Measurements from ENCODE around the gene IQGAP2. TPM values are rescaled to one million over a fixed set of nuclear protein-coding genes. Genes with fewer than 3 reads are reported as not detected.

The IQGAP2 gene
- total RNA-seq, 4 donors from 2014 or later = 46.8 to 121 (median 97.0) TPM

DNA sequence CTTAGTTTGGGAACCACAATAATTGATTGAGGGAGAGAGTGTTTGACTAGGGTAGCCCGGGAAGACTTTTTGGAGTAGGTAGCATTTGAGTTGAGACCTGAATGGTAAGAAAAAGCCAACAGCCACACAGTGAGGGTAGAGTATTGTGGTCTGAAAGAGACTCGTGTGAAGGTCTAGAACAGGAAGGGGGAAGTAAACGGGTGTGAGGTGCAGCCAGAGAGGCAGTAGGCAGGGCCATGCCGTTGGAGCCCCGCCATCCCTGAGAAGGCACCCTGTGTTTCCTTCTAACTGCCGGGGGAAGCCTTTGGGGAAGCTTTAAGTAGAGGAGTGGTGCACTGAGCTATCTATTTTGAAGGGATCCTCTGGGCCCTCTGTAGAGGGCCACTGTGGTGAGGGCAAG, 223.7 kb downstream of the IQGAP2 start:
- no peak for DNase-seq
- intact Hi-C loops (cut with DNase I; ENCODE audit: low total_unique reads) = no loop called here
- Histone ChIP-seq H3K27me3 (no peaks in the 10 kb centered on the region), H3K9me3 (no peaks in the 10 kb centered on the region), H3K4me3 (no peak overlapping the region), H3K4me1 (no peaks in the 10 kb centered on the region), H3K36me3 (no peaks in the 10 kb centered on the region), H3K27ac (no peak overlapping the region)
- no peak for TF ChIP-seq POLR2A (IDR thresholded peaks at IDR 0.05)
- TF ChIP-seq, protein P1, sequence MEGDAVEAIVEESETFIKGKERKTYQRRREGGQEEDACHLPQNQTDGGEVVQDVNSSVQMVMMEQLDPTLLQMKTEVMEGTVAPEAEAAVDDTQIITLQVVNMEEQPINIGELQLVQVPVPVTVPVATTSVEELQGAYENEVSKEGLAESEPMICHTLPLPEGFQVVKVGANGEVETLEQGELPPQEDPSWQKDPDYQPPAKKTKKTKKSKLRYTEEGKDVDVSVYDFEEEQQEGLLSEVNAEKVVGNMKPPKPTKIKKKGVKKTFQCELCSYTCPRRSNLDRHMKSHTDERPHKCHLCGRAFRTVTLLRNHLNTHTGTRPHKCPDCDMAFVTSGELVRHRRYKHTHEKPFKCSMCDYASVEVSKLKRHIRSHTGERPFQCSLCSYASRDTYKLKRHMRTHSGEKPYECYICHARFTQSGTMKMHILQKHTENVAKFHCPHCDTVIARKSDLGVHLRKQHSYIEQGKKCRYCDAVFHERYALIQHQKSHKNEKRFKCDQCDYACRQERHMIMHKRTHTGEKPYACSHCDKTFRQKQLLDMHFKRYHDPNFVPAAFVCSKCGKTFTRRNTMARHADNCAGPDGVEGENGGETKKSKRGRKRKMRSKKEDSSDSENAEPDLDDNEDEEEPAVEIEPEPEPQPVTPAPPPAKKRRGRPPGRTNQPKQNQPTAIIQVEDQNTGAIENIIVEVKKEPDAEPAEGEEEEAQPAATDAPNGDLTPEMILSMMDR (IDR thresholded peaks at IDR 0.05) = no peak
- no peak for TF ChIP-seq EP300 (IDR thresholded peaks at IDR 0.05; ENCODE audit: low read depth)
- TF ChIP-seq POLR2AphosphoS5 (IDR thresholded peaks at IDR 0.05) = no peak
- WGBS, 2 donors (ENCODE audit: low coverage in 1 of 2) = 67 to 80% methylated on average over 4 to 6 of the region's 6 CpGs
- in situ Hi-C loops (cut with MboI; ENCODE audit: low pct_ligation_motif_present in 1 of 4, low pct_unique_long_range_greater_than_20kb in 1 of 4, low sequenced_read_pairs in 3 of 4) = no loop called here

DNA sequence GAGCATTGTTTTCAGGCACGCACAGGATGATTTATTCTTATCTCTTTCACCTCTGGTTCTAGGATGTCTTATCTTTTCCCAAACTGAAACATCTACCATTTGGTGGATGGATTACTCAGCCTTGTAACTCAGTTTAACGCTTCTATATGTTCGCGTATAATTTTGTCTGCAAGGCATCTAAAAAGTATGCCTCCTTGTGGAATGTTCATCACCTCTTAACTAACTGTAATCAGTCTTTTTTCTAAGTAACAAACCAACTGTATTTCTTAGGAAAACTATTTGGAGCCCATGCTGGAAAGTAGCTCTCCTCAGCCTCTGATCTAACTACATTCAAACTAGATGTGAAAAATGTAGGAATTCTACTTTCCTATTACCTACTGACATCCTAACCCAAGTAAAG, 231.6 kb downstream of the IQGAP2 start:
- Histone ChIP-seq H3K4me1 (peaks cover 0 to 7% (median 0%) of the 10 kb centered on the region in 4 donors), H3K27ac (no peak overlapping the region), H3K4me3 (no peak overlapping the region), H3K36me3 (peaks cover 0 to 6% (median 0%) of the 10 kb centered on the region in 4 donors), H3K27me3 (no peaks in the 10 kb centered on the region), H3K9me3 (no peaks in the 10 kb centered on the region)
- in situ Hi-C loops (cut with MboI; ENCODE audit: low pct_ligation_motif_present in 1 of 4, low pct_unique_long_range_greater_than_20kb in 1 of 4, low sequenced_read_pairs in 3 of 4) = no loop called here
- TF ChIP-seq POLR2AphosphoS5 (IDR thresholded peaks at IDR 0.05) (no peak), EP300 (IDR thresholded peaks at IDR 0.05; ENCODE audit: low read depth) (no peak), POLR2A (IDR thresholded peaks at IDR 0.05) (no peak)
- TF ChIP-seq, protein P1 (IDR thresholded peaks at IDR 0.05) = no peak
- intact Hi-C loops (cut with DNase I; ENCODE audit: low total_unique reads) = no loop called here
- WGBS, 2 donors (ENCODE audit: low coverage in 1 of 2) = 94 to 100% methylated on average over 4 of the region's 4 CpGs
- no peak for DNase-seq

DNA sequence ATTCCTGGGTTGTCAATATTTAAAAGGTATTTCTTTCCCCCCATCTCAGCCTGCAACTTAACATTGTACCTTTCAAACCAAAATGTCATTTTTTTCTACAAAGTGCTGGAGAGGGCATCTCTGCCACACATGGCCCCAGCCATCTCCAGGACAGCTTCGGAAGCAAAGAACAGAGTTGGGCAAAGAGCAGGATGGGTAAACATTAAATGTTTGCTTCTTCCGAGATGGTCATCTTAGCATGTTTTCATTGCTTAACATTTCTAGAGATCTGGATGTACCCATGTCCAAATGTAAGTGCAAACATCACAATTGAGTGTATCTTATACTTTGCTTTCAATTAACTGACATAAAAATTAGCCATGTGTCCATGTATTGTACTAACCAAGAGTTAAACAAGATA, 234.4 kb downstream of the IQGAP2 start:
- intact Hi-C loops (cut with DNase I; ENCODE audit: low total_unique reads) = no loop called here
- H3K4me1 ChIP-seq = peaks cover 0 to 7% (median 0%) of the 10 kb centered on the region in 4 donors
- TF ChIP-seq, protein P1 (IDR thresholded peaks at IDR 0.05) = no peak
- no peak for TF ChIP-seq EP300 (IDR thresholded peaks at IDR 0.05; ENCODE audit: low read depth)
- no peak for TF ChIP-seq POLR2AphosphoS5 (IDR thresholded peaks at IDR 0.05)
- no peak for TF ChIP-seq POLR2A (IDR thresholded peaks at IDR 0.05)
- 90 to 100% methylated on average over 1 to 2 of the region's 2 CpGs for WGBS, 2 donors (ENCODE audit: low coverage in 1 of 2)
- no peak for DNase-seq
- H3K4me3 ChIP-seq = no peak overlapping the region
- no peaks in the 10 kb centered on the region for H3K9me3 ChIP-seq
- H3K27ac ChIP-seq = no peak overlapping the region
- no peaks in the 10 kb centered on the region for H3K27me3 ChIP-seq
- in situ Hi-C loops (cut with MboI; ENCODE audit: low pct_ligation_motif_present in 1 of 4, low pct_unique_long_range_greater_than_20kb in 1 of 4, low sequenced_read_pairs in 3 of 4) = no loop called here
- peaks cover 0 to 13% (median 1%) of the 10 kb centered on the region in 4 donors for H3K36me3 ChIP-seq

DNA sequence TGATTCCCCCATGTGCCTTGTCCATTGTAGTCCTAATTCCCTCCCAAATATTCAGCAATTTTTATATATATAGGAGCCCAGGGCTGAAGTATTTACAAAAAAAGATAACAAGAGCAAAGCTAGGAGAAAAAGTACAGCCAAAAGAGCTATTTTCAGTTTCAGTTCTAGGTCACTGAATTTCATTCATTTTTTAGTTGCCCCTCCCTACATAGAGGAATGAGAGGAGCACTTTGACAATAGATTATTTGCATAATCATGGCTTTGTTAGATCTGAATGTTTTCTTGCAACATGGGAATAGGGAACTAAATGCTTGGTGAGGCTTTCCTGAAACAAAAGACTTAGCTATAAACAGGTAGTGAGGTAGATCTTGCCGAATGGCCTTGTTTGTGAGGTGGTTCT, 235.4 kb downstream of the IQGAP2 start:
- H3K4me1 ChIP-seq = peaks cover 0 to 7% (median 0%) of the 10 kb centered on the region in 4 donors
- no peak overlapping the region for H3K27ac ChIP-seq
- in situ Hi-C loops (cut with MboI; ENCODE audit: low pct_ligation_motif_present in 1 of 4, low pct_unique_long_range_greater_than_20kb in 1 of 4, low sequenced_read_pairs in 3 of 4) = no loop called here
- intact Hi-C loops (cut with DNase I; ENCODE audit: low total_unique reads) = no loop called here
- DNase-seq = no peak
- H3K4me3 ChIP-seq = no peak overlapping the region
- WGBS, 2 donors (ENCODE audit: low coverage in 1 of 2) = 63 to 89% methylated on average over 1 of the region's 1 CpG
- TF ChIP-seq EP300 (IDR thresholded peaks at IDR 0.05; ENCODE audit: low read depth) (no peak), POLR2A (IDR thresholded peaks at IDR 0.05) (no peak), POLR2AphosphoS5 (IDR thresholded peaks at IDR 0.05) (no peak)
- TF ChIP-seq, protein P1 (IDR thresholded peaks at IDR 0.05) = no peak
- H3K36me3 ChIP-seq = peaks cover 0 to 19% (median 5%) of the 10 kb centered on the region in 4 donors
- H3K27me3 ChIP-seq = no peaks in the 10 kb centered on the region
- no peaks in the 10 kb centered on the region for H3K9me3 ChIP-seq

All from transverse colon (tissue), 4 donors.